ENCODE results near the gene FHOD3.

Gene FHOD3

DNA sequence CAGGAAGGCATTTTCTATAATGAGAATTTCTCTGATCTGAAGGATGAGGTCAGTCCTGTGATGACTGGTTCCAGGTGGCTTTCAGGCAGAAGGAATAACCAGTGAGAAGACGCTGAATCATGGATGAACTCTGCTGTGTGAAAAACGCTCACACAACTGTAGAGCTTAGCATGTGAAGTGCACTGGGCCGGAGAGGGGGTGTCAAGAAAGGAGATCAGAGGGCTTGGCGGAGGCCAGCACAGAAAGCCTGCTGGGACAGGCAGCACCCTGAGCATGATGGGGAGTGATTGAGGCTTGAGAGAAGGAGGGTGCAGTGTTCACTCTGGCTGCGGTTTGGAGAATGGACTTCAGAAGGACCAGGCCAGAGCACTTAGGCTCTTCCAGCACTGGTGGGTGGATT lies 294.8 kb downstream of the FHOD3 start:
- DNase-seq (ENCODE audit: low read depth in 2 of 2) = no peak

DNA sequence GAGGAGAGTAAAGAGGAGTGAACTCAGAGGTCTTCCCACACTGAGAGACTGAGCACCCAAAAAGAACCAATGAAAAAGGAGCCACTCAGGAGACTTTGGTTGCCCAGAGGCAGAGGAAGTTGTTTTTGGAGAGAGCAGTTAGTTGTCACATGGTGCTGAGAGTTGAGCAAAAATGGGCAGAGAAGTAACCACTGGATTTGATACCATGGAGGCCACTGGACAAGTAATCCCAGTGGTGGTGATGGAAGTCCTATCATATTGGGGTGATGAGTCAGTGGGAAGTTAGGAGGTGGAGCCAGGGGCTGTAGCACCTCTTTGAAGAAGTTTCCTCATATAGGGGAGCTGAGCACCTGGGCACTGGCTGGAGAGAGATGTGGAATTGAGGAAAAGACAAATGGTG lies 295.5 kb downstream of the FHOD3 start:
- DNase-seq (ENCODE audit: low read depth in 2 of 2) = no peak

DNA sequence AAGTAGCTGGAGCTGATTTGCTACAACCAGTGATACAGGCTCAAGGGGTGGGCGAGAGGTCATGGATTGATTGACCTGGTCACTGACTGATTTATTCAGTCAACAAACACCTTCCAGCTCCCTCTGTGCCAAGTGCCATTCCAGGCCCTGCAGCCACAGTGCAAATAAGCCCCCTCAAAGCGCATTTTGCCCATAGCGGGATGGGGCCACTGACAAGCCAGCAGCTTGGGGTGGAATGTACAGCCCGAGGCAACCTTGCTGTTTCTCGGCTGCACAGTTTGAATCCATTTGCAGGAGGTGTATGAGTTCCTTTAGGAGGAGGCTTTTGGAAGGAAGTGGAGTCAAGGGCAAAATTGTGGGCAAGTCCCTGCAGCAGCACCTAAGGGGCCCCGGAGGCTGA lies 296.1 kb downstream of the FHOD3 start:
- no peak for DNase-seq (ENCODE audit: low read depth in 2 of 2)

DNA sequence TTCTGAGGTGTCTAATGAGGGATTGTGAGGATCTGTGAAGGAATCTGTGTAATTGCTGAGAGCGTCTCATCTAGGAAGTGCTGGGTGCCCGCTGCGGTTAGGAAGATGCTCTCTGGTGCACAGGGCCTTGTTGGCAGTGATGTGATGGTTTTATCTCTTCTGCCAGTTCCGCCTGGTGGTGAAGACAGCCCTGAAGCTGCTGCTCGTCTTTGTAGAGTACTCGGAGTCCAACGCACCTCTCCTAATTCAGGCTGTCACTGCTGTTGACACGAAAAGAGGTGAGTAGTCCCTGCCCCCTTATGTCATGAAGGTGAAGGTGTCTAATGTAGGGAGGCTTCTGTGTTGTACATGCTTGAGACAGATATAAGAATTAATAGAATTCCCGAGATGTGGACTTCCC lies 297.1 kb downstream of the FHOD3 start:
- no peak for DNase-seq (ENCODE audit: low read depth in 2 of 2)

DNA sequence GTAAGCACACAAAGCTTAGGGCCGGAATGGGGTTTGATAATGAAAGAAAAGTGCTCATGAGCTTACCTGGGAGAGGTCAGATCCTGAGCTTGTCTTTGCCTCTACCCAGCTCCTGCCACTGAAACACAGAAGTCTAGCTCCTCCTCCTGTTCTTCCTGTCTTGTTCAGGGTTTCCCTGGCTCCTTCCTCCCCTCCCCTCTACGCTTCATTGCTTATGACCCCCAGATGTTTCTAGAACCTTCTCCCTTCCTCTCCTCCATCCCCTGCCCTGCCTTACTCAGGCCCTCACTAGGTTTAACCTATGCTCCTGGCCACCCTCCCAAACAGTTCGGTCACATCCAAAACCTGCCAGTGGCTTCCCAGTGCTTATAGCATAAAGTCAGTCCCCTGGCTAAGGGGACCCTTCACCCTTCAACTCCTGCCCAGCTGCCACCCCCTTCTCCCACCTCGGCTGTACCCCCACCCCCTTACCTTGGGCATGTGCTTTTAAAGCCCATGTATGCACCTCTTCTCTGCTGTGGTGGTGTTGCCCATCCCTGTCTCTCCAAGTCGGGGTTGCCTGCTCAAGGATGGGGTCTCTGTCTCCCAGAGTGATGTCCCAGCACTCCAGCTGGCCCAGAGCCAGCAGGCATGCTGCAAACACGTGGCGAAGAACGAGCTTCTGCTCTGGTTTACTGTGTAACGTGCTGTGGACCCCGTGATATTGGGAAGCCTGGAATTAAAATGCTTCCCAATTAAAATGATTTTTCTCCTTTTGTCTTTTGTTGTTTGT lies 297.7 kb downstream of the FHOD3 start:
- no peak for DNase-seq (ENCODE audit: low read depth in 2 of 2)

DNA sequence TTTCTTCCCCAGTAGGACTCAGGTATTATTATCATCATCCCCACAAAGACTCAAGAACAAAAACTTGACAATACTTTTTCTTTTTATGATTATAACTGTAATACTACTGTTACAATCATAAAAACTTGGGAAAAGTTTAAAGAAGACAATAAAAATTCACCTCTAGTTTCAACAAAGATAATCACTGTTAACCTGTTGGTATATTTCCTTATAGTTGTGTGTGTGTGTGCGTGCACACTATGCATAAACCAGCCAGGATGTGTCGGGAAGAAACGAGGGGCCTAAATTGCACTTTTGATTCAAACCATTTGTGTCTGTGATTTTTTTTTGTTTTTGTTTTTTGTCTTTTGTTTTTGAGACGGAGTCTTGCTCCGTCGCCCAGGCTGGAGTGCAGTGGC lies 298.3 kb downstream of the FHOD3 start:
- DNase-seq (ENCODE audit: low read depth in 2 of 2) = no peak

DNA sequence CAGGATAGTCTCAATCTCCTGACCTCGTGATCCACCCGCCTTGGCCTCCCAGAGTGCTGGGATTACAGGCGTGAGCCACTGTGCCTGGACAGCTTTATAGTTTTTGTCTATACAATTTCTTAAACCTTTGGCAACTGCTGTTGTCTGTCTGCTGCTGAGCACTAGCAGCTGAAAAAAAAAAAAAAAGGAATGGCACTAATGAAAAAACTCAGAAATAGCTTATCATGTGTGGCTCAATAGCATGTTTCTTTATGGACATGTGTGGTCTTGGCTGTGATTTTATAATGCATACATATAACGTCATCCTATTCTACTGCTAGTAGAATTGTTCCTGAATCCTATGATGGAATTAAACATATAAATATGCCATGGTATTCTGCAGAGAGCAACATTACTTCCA lies 300.1 kb downstream of the FHOD3 start:
- DNase-seq (ENCODE audit: low read depth in 2 of 2) = no peak

DNA sequence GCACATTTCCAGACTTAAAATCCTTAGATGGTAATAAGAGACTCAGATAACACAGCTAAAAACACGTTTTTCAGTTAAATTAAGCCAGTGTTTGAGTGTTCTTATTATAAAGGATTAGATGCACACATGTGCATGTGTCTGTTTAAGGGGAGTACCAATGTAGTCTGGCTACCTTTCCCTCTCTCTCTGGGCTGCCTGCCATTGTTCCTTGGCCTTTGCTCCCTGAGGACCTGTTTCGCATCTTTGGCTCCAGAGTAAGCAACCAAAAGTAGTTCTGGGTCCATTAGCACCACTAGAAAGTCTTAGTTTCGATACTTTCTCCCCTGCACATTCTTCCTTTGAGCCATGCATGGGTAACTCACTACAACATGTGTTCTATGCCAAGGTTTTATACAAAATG lies 303.0 kb downstream of the FHOD3 start:
- no peak for DNase-seq (ENCODE audit: low read depth in 2 of 2)

DNA sequence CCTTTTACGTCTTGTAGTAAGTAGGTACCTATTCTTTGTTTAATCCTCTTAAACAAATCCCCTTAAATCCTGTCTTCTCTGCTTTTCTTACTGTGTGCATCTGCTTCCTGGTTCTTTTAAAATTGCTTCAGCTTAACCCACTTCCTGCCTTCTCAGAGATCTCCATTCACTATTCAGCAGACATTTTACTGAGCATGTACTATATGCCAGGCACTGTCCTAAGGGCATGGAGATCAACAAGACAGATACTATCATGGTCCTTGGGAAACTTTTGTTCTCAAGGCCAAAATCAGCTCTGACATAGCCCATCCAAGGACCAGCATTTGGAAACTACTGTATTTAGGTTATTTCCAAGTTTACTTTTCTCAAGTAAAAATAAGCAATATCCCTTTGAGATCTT lies 303.8 kb downstream of the FHOD3 start:
- DNase-seq (ENCODE audit: low read depth in 2 of 2) = no peak

DNA sequence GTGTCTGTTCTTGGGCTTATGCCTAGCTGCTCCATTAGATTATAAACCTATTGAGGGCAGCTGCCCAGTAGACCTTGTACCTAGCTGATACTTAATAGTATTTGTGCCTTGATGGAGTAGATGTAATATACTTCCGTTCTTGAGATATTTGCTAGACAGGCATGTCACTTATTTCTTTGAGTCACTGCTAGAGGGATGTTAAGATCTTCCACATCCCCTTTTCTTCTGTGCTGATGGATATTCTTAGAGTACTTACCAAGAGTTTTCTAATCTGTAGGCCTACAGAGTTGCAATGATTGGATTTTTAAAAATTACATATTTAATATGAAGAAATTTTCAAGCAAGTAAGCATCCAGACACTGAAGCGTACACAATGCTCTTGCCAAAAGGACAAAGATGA lies 304.6 kb downstream of the FHOD3 start:
- no peak for DNase-seq (ENCODE audit: low read depth in 2 of 2)

DNA sequence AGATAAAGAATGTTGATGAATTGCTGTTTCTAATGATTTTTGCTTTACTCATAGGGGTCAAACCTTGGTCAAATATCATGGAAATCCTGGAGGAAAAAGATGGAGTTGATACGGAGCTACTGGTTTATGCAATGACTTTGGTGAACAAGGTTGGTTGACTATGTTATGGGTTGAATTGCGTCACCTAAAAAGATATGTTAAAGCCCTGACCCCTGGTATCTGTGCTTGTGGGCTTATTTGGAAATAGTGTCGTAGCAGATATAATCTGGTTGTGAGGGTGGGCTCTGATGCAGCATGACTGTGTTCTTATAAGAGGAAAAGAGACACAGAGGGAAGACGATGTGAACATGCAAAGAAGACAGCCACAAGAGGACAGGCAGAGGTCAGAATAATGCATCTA lies 305.1 kb downstream of the FHOD3 start:
- DNase-seq (ENCODE audit: low read depth in 2 of 2) = no peak

DNA sequence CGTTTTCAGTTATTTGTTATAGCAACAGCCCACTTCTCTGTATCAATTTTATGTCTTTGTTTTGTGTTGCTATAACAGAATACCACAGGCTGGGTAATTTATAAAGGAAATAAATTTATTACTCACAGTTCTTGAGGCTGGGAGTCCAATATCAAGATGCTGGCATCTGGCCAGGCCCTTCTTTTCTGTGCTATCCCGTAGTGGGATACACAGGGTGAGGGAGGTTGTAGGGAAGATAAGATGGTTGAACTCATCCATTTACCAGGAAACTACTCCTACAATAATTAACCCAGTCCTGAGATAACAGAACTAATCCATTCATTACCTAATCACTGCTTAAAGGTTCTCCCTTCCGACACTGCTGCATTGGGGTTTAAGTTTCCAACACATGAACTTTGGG lies 310.6 kb downstream of the FHOD3 start:
- DNase-seq (ENCODE audit: low read depth in 2 of 2) = no peak

DNA sequence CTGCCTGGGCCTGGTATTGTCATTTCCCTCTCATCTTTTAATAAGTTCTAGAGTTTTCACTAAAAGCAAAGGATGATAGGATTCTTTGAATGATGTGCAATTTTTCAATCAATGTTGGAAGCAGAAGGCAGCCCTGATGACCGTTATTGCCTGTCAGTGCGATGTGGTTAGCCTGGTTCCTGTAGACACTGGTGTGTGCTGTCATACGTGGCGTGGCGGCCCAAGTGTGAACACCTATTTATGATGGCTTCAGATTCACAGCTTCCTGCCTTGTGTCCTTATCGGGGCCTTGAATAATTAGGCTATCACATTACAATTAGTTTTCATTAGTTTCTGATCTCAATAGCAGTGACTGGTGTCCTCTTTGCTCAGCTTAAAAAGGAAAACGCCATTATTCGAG lies 312.7 kb downstream of the FHOD3 start:
- DNase-seq (ENCODE audit: low read depth in 2 of 2) = no peak

DNA sequence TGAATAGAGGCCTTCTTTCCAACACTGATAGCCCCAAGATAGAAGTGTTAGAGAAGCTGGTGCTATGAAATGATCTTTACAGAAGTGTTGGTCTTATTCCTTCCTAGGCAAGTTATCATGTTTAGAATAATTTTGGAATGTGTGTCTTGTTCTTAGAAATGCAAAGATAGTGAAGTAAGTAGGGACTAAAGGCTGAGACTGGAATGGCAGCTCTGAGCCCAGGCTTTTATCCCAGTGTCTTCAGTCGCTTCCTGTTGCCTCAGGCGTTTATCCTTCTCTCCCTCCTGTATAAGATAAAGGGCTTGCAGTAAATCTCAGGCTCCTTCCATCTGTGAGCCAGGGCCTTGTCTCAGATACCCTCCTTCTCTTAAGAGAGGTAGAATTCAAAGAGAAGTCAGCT lies 313.1 kb downstream of the FHOD3 start:
- DNase-seq (ENCODE audit: low read depth in 2 of 2) = no peak

DNA sequence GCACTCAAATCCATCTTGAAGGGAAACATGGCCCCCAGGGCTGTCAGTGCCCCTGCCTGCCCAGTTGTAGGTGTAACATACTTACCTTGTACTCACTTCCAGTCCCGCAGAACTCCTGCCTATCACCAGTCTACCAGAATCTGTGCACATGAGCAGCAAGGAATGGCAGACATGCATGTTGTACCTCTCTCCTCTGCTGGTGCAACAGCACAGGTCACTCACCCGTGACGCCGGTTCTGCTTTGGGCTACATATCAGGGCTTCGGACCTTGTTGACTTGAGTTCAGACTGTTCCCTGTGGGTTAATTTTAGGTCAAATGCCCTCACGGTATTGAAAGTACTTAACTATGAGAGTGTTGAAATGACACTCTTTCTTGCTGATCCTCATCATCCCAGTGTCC lies 315.6 kb downstream of the FHOD3 start:
- DNase-seq (ENCODE audit: low read depth in 2 of 2) = no peak

DNA sequence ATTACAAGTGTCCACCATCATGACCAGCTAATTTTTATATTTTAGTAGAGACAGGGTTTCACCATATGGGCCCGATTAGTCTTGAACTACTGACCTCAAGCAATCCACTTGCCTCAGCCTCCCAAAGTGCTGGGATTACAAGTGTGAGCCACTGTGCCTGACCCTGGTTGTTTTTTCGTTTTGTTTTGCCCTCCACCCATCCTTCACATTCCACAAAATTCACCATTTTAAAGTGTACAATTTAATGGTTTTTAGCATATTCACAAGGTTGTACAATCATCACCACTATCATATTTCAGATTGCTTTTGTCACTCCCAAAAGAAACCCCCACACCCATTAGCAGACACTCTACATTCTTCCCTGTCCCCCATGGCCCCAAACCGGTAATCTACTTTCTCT lies 316.3 kb downstream of the FHOD3 start:
- DNase-seq (ENCODE audit: low read depth in 2 of 2) = no peak

DNA sequence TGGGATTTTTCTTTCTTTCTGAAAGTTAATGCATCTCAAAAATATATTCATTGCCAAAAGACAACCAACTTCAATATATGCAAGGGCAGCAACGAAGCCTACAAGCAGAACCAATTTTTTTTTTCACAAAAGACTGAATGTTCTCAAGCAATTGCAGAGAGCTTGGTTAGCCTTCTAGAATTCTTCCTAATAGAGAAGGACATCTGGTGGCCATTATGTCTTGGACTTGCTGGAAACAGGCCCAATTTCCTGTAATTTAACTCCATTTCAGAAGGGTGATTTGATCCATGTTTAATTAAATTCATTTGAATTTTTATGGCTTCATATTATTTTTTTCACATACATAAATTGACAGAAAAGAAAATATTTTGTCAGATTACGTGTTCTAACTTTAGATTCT lies 323.3 kb downstream of the FHOD3 start:
- no peak for DNase-seq (ENCODE audit: low read depth in 2 of 2)

DNA sequence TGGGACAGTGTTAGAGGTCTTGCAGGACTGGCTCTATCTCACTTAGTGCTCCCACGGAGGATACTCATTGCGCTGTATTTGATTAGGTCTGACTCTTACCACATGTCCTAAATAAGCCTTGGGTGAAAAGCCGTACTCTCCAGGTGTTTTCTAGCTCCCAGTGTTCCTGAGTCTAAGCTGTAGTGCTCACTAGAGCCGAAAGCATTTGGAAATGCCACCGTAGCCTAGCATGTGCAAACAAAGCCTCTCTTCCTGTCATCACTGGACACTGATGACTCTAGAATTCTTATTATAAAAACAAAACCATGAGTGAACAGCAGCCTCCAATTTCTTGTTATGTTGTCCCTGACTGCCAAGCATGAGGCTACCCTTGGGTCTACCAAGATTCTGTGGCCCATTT lies 325.1 kb downstream of the FHOD3 start:
- no peak for DNase-seq (ENCODE audit: low read depth in 2 of 2)

DNA sequence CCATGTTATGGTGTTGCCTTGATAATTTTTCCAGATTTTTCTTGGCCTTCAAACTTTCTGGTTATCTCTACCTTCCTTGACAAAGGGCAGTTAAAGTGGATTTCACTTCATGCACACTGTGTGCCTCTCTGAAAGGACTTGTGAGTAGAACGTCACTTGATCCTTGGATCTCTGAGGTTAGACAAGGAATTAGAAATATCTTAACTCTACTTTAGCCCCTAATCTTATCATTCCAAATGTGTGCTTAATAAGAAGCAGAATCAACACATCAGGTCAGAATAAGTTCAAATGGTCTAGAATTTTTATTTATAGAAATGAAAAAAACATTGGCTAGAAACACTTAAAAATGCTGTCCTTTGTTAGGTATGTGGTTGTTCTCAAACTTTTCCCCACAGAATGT lies 325.6 kb downstream of the FHOD3 start:
- no peak for DNase-seq (ENCODE audit: low read depth in 2 of 2)

DNA sequence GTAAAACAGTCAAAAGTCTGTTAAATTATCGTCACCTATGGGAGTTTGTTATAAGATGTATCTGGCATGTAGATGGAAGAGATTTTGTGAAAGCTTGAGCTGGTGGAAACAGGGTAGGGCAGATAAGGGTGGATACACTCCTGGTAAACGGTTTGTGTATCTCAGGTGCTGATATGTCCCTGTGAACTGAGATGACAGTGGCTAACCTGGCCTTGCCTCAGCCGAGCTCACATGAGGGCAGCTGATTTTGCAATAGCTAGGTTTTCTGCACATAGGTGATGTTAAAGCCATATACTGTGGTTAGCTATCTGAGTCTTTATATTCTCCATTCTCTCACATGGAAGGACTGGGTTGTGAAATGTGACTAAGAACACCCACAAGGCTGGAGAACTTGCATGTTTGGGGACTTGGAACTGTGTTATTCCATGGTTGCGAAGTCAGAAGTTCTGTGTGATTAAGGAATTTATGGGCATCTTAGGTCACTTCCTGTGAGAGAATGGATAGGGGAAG lies 326.2 kb downstream of the FHOD3 start:
- no peak for DNase-seq (ENCODE audit: low read depth in 2 of 2)

DNA sequence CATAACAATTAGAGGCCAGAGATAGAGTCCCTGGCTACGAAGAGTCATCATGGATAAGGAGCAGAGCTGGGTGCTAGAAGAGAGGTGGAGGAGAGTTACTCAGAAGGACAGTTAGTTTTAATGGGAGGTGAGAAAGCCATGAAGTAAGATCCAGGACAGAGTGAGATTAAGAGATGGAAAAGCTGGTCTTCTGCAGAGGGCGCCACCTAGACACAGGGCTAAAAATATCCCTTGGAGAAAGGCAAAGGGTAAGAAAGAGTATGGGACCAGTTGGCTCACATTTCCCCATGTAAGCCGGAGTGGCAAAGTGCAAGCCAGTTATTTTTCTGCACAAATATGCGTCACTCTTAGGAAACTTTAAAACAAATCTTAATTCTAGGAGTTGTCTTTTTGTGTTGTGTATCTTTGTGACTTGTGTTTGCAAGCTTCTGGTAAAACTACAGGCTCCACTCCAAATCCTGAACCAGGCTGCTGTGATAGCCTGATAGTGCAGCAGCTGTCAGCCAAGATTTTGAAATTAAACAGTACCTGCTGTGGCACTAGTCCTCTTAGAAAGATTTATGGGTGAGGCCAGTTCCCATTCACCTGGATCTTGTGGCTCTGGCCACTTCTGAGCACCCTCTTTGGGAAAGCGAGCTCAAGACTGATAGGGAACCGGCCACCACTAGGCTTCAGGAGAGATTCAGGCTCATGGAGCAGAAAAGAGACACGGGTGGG lies 327.1 kb downstream of the FHOD3 start:
- DNase-seq (ENCODE audit: low read depth in 2 of 2) = no peak

DNA sequence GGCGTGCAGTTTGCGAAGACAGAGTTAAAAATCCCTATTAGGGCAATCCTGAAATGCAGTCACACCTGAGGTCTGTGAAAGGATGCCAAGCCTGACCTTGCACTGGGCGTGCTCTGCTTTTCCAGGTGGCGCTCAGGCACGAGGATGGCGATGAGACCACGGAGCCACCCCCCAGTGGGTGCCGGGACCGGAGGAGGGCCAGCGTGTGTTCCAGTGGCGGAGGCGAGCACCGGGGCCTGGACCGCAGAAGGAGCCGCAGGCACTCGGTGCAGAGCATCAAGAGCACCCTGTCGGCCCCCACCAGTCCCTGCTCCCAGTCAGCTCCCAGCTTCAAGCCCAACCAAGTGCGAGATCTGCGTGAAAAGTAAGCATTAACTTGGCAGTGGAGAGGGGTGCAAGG lies 327.9 kb downstream of the FHOD3 start:
- DNase-seq (ENCODE audit: low read depth in 2 of 2) = no peak

DNA sequence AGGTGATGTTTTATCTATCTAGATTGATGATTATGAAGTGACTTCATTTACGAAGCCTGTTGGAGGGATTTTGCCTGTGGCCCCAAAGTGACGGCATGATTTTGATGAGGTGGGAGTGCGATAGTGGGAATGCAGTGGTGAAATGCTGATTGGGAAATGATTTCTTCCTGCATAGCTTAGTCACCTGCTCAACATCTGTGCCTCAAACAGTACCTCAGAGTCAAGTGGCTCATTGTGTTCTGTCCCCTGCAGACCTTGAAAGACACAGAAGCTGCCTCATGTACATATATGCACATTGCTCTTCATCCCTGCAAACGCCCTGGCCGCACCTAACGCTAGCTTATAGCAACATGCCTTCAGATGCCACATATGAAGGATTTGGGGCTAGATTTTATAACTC lies 330.1 kb downstream of the FHOD3 start:
- DNase-seq (ENCODE audit: low read depth in 2 of 2) = no peak
